HG03025 (cell line): Measurements from ENCODE around the gene CAPN3.
"Not testable (repeated sequence)": the region's sequence is repeated elsewhere in the genome, so short reads cannot be mapped to it uniquely, and the experiment has no call there.

Source experiments
- ATAC-seq: cut with Tn5 transposase; IDR thresholded peaks from one replicate; pipeline ENCODE4 v1.9.1; 2021; ENCODE audit warnings: mild to moderate bottlenecking, moderate library complexity; ENCODE audit not compliant: unreplicated experiment, low FRiP score

CAPN3 gene

GRCh38 chr15:42359249-42359648 lies at the start of gene CAPN3:
CAPN3 (plus strand) TSS chr15:42359501; CDS start chr15:42359806, 305 bp downstream.
- no peak for ATAC-seq

- ATAC-seq = no peak
These were observed 45.8 kb upstream of the CAPN3 start for GRCh38 chr15:42313463-42313862.

GRCh38 chr15:42314818-42315217 lies 44.5 kb upstream of the CAPN3 start:
- no peak for ATAC-seq

- ATAC-seq = no peak
These were observed 43.8 kb upstream of the CAPN3 start for GRCh38 chr15:42315521-42315920.

- not testable (repeated sequence) for ATAC-seq
These were observed 43.0 kb upstream of the CAPN3 start for GRCh38 chr15:42316282-42316805.

- ATAC-seq = no peak
These were observed 40.1 kb upstream of the CAPN3 start for GRCh38 chr15:42319206-42319605.

- no peak for ATAC-seq
These were observed 35.0 kb upstream of the CAPN3 start for GRCh38 chr15:42324308-42324707.

GRCh38 chr15:42329161-42329560 lies 30.1 kb upstream of the CAPN3 start:
- no peak for ATAC-seq

- no peak for ATAC-seq
These were observed 29.3 kb upstream of the CAPN3 start for GRCh38 chr15:42329992-42330391.

- no peak for ATAC-seq
These were observed 28.1 kb upstream of the CAPN3 start for GRCh38 chr15:42331235-42331634.

GRCh38 chr15:42332331-42332730 lies 27.0 kb upstream of the CAPN3 start:
- ATAC-seq = no peak

GRCh38 chr15:42335074-42335473 lies 24.2 kb upstream of the CAPN3 start:
- no peak for ATAC-seq

GRCh38 chr15:42336650-42337049 lies 22.7 kb upstream of the CAPN3 start:
- not testable (repeated sequence) for ATAC-seq

GRCh38 chr15:42337104-42337503 lies 22.2 kb upstream of the CAPN3 start:
- ATAC-seq = not testable (repeated sequence)

GRCh38 chr15:42338500-42338899 lies 20.8 kb upstream of the CAPN3 start:
- no peak for ATAC-seq

- no peak for ATAC-seq
These were observed 15.6 kb upstream of the CAPN3 start for GRCh38 chr15:42343596-42344232.

- ATAC-seq = no peak
These were observed 14.5 kb upstream of the CAPN3 start for GRCh38 chr15:42344763-42345162.

- no peak for ATAC-seq
These were observed 13.8 kb upstream of the CAPN3 start for GRCh38 chr15:42345504-42345903.

- ATAC-seq = no peak
These were observed 11.2 kb upstream of the CAPN3 start for GRCh38 chr15:42348083-42348482.

GRCh38 chr15:42349186-42349585 lies 10.1 kb upstream of the CAPN3 start:
- ATAC-seq = no peak

GRCh38 chr15:42352401-42352800 lies 6.9 kb upstream of the CAPN3 start:
- no peak for ATAC-seq

GRCh38 chr15:42353061-42353460 lies 6.2 kb upstream of the CAPN3 start:
- ATAC-seq = no peak

- no peak for ATAC-seq
These were observed 4.5 kb upstream of the CAPN3 start for GRCh38 chr15:42354824-42355223.
